Activated CD8-positive, alpha-beta T cell treated with anti-CD3 and anti-CD28 coated beads for 36 hours (primary cell): ENCODE measurements around the gene TMEM132D. TPM values are rescaled to one million over a fixed set of nuclear protein-coding genes. Genes with fewer than 3 reads are reported as not detected.

Experiments used
- ATAC-seq: fragments of 200-7000 bp; cut with Tn5 transposase; one replicate; pipeline ENCODE4 v1.10.0; 2021; ENCODE audit warnings: mild to moderate bottlenecking, moderate library complexity
- CTCF ChIA-PET: fragments of 350-600 bp; sonication (Branson Sonifier 250); formaldehyde crosslinking; loops from one replicate; lab custom pipeline; 2021; ENCODE audit warnings: antibody characterized with exemption; lab: Charles Lee
- POLR2A ChIA-PET: fragments of 350-600 bp; sonication (Branson Sonifier 250); formaldehyde crosslinking; loops from one replicate; lab custom pipeline; 2021; ENCODE audit warnings: antibody characterized with exemption; lab: Charles Lee
- DNase-seq: peaks from one replicate; pipeline ENCODE4 v3.0.0-alpha.2; 2020
- H3K27ac Mint-ChIP-seq: one replicate; pipeline ENCODE4 v1.8.0; 2021; ENCODE audit warnings: mild to moderate bottlenecking, mixed read lengths
- H3K27me3 Mint-ChIP-seq: one replicate; pipeline ENCODE4 v1.8.0; 2021; ENCODE audit warnings: mixed read lengths
- H3K36me3 Mint-ChIP-seq: one replicate; pipeline ENCODE4 v1.8.0; 2021; ENCODE audit warnings: low read depth, mixed read lengths
- H3K4me1 Mint-ChIP-seq: one replicate; pipeline ENCODE4 v1.8.0; 2021; ENCODE audit warnings: low read depth, mixed read lengths
- H3K4me3 Mint-ChIP-seq: one replicate; pipeline ENCODE4 v1.8.0; 2021; ENCODE audit warnings: mild to moderate bottlenecking, moderate library complexity, mixed read lengths
- H3K9me3 Mint-ChIP-seq: one replicate; pipeline ENCODE4 v1.8.0; 2021; ENCODE audit warnings: mixed read lengths
- CTCF ChIP-seq: fragments of 200-600 bp; IDR thresholded peaks from one replicate; pipeline ENCODE4 v1.8.0; 2022; ENCODE audit warnings: antibody characterized with exemption, mild to moderate bottlenecking
- intact Hi-C: fragments of 100-400 bp; cut with micrococcal nuclease; formaldehyde crosslinking; loops from one replicate; pipeline ENCODE4 v1.10.0; 2022
- total RNA-seq, 2 experiments: library from RNA; stranded (reverse); gene quantifications; one replicate each; pipeline ENCODE4 v1.2.3, GENCODE V29; 2021

Gene TMEM132D
- total RNA-seq, 2 experiments from 2014 or later = not detected

- CTCF ChIA-PET = interaction anchor here (1.2 kb wide), 1 partner anchor 10 kb away, joined by 3 read pairs; no protein-coding TSS in a partner anchor
- Mint-ChIP-seq H3K4me1 (no peaks in the 10 kb centered on the region), H3K4me3 (no peak overlapping the region), H3K36me3 (no peaks in the 10 kb centered on the region), H3K27me3 (no peaks in the 10 kb centered on the region), H3K9me3 (peaks cover 1% of the 10 kb centered on the region), H3K27ac (no peak overlapping the region)
- intact Hi-C loops = no loop called here
- DNase-seq (no peak), ATAC-seq (no peak)
- POLR2A ChIA-PET = no interaction called here
- no peak for TF ChIP-seq CTCF
These were observed 718.0 kb downstream of the TMEM132D start for GRCh38 chr12:129185855-129186254.

DNA sequence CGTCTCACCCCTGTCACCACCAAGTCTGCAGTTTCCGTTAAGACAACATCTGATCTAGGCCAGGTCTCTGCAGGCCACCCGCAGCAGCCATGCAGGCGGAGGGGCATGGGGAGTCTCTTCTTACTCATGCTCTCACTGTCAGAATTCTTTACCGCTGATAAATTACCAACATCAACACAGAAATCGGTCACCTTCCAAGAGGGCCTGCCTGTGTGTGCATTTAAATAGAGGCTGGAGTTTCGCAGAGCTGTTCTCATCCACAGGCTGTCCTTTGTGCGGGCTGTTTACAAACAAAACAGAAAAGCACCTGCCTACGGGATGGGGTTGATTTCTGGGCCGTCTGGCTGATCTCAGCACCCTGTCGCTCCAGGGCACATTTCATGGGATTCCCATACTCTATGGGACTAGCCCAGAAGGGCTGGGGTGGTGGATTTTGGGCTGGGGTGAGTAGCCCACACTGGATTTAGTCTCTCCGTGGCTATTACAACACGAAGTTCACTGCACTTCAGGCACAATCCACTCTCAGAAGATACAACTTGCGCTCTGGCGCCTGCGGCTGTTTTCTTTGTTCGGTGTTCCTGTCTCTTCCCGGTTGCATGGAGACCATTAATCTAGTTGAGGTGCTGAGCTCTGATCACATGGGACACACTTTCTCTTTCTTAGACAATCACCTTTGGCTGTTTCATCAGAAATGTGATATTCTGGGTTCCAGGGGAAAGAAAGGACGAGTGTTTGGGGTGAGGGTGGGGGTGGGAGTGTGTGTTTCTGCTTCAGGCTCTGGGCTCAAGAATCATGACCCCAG, 719.5 kb downstream of the TMEM132D start:
- peaks cover 1% of the 10 kb centered on the region for H3K9me3 Mint-ChIP-seq
- POLR2A ChIA-PET = no interaction called here
- no peak for ATAC-seq
- intact Hi-C loops = no loop called here
- no peaks in the 10 kb centered on the region for H3K4me1 Mint-ChIP-seq
- TF ChIP-seq CTCF = no peak
- CTCF ChIA-PET = no interaction called here
- DNase-seq = no peak
- no peak overlapping the region for H3K27ac Mint-ChIP-seq
- no peaks in the 10 kb centered on the region for H3K27me3 Mint-ChIP-seq
- no peaks in the 10 kb centered on the region for H3K36me3 Mint-ChIP-seq
- no peak overlapping the region for H3K4me3 Mint-ChIP-seq

- peaks cover 1% of the 10 kb centered on the region for H3K9me3 Mint-ChIP-seq
- no peak overlapping the region for H3K4me3 Mint-ChIP-seq
- H3K27ac Mint-ChIP-seq = no peak overlapping the region
- H3K36me3 Mint-ChIP-seq = no peaks in the 10 kb centered on the region
- ATAC-seq (no peak), DNase-seq (no peak)
- no peaks in the 10 kb centered on the region for H3K4me1 Mint-ChIP-seq
- intact Hi-C loops = no loop called here
- no peak for TF ChIP-seq CTCF
- ChIA-PET POLR2A (no interaction called here), CTCF (no interaction called here)
- no peaks in the 10 kb centered on the region for H3K27me3 Mint-ChIP-seq
These were observed 723.8 kb downstream of the TMEM132D start for GRCh38 chr12:129179941-129180553.

- no peaks in the 10 kb centered on the region for H3K36me3 Mint-ChIP-seq
- intact Hi-C loops = no loop called here
- no peak for TF ChIP-seq CTCF
- POLR2A ChIA-PET = no interaction called here
- DNase-seq = no peak
- H3K4me3 Mint-ChIP-seq = no peak overlapping the region
- no peaks in the 10 kb centered on the region for H3K4me1 Mint-ChIP-seq
- no peaks in the 10 kb centered on the region for H3K27me3 Mint-ChIP-seq
- H3K27ac Mint-ChIP-seq = no peak overlapping the region
- CTCF ChIA-PET = no interaction called here
- H3K9me3 Mint-ChIP-seq = peaks cover 7% of the 10 kb centered on the region
- no peak for ATAC-seq
These were observed 733.9 kb downstream of the TMEM132D start for GRCh38 chr12:129169928-129170327.

GRCh38 chr12:129163861-129164260, 740.0 kb downstream of the TMEM132D start:
- no peaks in the 10 kb centered on the region for H3K4me1 Mint-ChIP-seq
- ChIA-PET POLR2A (no interaction called here), CTCF (no interaction called here)
- TF ChIP-seq CTCF = no peak
- DNase-seq (no peak), ATAC-seq (no peak)
- H3K4me3 Mint-ChIP-seq = no peak overlapping the region
- no peak overlapping the region for H3K27ac Mint-ChIP-seq
- H3K9me3 Mint-ChIP-seq = peaks cover 6% of the 10 kb centered on the region
- intact Hi-C loops = no loop called here
- no peaks in the 10 kb centered on the region for H3K27me3 Mint-ChIP-seq
- H3K36me3 Mint-ChIP-seq = no peaks in the 10 kb centered on the region
